ENCODE results near the gene NHP2. TPM values are rescaled to one million over a fixed set of nuclear protein-coding genes. Genes with fewer than 3 reads are reported as not detected.

Gene NHP2
- polyA plus RNA-seq, 3 donors, result 96.2 to 107 (median 102) TPM

GRCh38 chr5:178116143-178116885 lies 37.4 kb downstream of the NHP2 start:
- DNase-seq (ENCODE audit: low read depth in 3 of 3, low spot score in 2 of 3), result no peak

GRCh38 chr5:178115814-178116142 lies 37.9 kb downstream of the NHP2 start:
- DNase-seq (ENCODE audit: low read depth in 3 of 3, low spot score in 2 of 3), result no peak

- no peak for DNase-seq (ENCODE audit: low read depth in 3 of 3, low spot score in 2 of 3)
These were observed 38.4 kb downstream of the NHP2 start for GRCh38 chr5:178115136-178115813.

GRCh38 chr5:178114325-178115135 lies 39.2 kb downstream of the NHP2 start:
- DNase-seq (ENCODE audit: low read depth in 3 of 3, low spot score in 2 of 3), result no peak

- no peak for DNase-seq (ENCODE audit: low read depth in 3 of 3, low spot score in 2 of 3)
These were observed 39.8 kb downstream of the NHP2 start for GRCh38 chr5:178113841-178114324.

- DNase-seq (ENCODE audit: low read depth in 3 of 3, low spot score in 2 of 3), result peak in 1 of 3 donors; percentile 68
These were observed 40.4 kb downstream of the NHP2 start, which contains the start of gene N4BP3 for GRCh38 chr5:178113141-178113787. N4BP3 (plus strand) TSS chr5:178113532; CDS start chr5:178119584, 6,052 bp downstream.

GRCh38 chr5:178112545-178112944 lies 41.1 kb downstream of the NHP2 start:
- DNase-seq (ENCODE audit: low read depth in 3 of 3, low spot score in 2 of 3), result no peak

- DNase-seq (ENCODE audit: low read depth in 3 of 3, low spot score in 2 of 3), result no peak
These were observed 41.8 kb downstream of the NHP2 start for GRCh38 chr5:178111925-178112324.

- DNase-seq (ENCODE audit: low read depth in 3 of 3, low spot score in 2 of 3), result no peak
These were observed 43.2 kb downstream of the NHP2 start for GRCh38 chr5:178110511-178110910.

GRCh38 chr5:178108966-178109365 lies 44.7 kb downstream of the NHP2 start:
- no peak for DNase-seq (ENCODE audit: low read depth in 3 of 3, low spot score in 2 of 3)

- DNase-seq (ENCODE audit: low read depth in 3 of 3, low spot score in 2 of 3), result no peak
These were observed 45.2 kb downstream of the NHP2 start for GRCh38 chr5:178108446-178108845.

GRCh38 chr5:178107756-178108310 lies 45.9 kb downstream of the NHP2 start:
- DNase-seq (ENCODE audit: low read depth in 3 of 3, low spot score in 2 of 3), result no peak

- DNase-seq (ENCODE audit: low read depth in 3 of 3, low spot score in 2 of 3), result no peak
These were observed 47.0 kb downstream of the NHP2 start for GRCh38 chr5:178106556-178107239.

GRCh38 chr5:178106086-178106485 lies 47.6 kb downstream of the NHP2 start:
- DNase-seq (ENCODE audit: low read depth in 3 of 3, low spot score in 2 of 3), result no peak

GRCh38 chr5:178104492-178104891 lies 49.2 kb downstream of the NHP2 start:
- DNase-seq (ENCODE audit: low read depth in 3 of 3, low spot score in 2 of 3), result no peak

GRCh38 chr5:178103612-178104011 lies 50.1 kb downstream of the NHP2 start:
- no peak for DNase-seq (ENCODE audit: low read depth in 3 of 3, low spot score in 2 of 3)

All from right renal cortex interstitium (tissue), 3 donors.